IMR-90 (cell line): ENCODE results near the gene KRT4. TPM values are rescaled to one million over a fixed set of nuclear protein-coding genes. Genes with fewer than 3 reads are reported as not detected.

Experiments used
- ATAC-seq: fragments of 200-7000 bp; cut with Tn5 transposase; 2 replicates; pipeline ENCODE4 v1.9.1; 2020; ENCODE audit warnings: low read depth, mild to moderate bottlenecking, moderate library complexity
- BruUV-seq: library from RNA; stranded (reverse); fragments of 400-500 nt; replicated peaks from 2 replicates; lab custom pipeline; 2021; lab: Mats Ljungman, UMichigan
- CTCF ChIA-PET: fragments of 300-600 bp; formaldehyde crosslinking; extraction: SDS; loops from one replicate; lab custom pipeline; 2021; ENCODE audit warnings: antibody characterized with exemption; lab: Yijun Ruan, JAX
- POLR2A ChIA-PET: fragments of 300-600 bp; sonication (Branson Sonifier 250); formaldehyde crosslinking; loops from one replicate; lab custom pipeline; 2022; ENCODE audit warnings: antibody characterized with exemption; ENCODE audit not compliant: unreplicated experiment; lab: Charles Lee
- DNase-seq: peaks from one replicate; pipeline ENCODE4 v3.0.0; 2013
- H2AFZ ChIP-seq: replicated peaks from 2 replicates; pipeline ENCODE3; 2013; ENCODE audit warnings: low read length, mild to moderate bottlenecking; ENCODE audit not compliant: poor library complexity
- H2AK5ac ChIP-seq: 2 replicates; pipeline ENCODE4 v1.6.1; 2013; ENCODE audit warnings: low read depth, low read length, inconsistent platforms
- H2AK9ac ChIP-seq: replicated peaks from 2 replicates; pipeline ENCODE3; 2013; ENCODE audit warnings: mild to moderate bottlenecking, low read depth, low read length, moderate library complexity; ENCODE audit not compliant: poor library complexity
- H2BK120ac ChIP-seq: 2 replicates; pipeline ENCODE4 v1.6.1; 2013; ENCODE audit warnings: low read depth, low read length, inconsistent platforms
- H2BK15ac ChIP-seq: 3 replicates; pipeline ENCODE4 v1.6.1; 2013; ENCODE audit warnings: low read depth, low read length, inconsistent platforms
- H2BK20ac ChIP-seq: 2 replicates; pipeline ENCODE4 v1.6.1; 2013; ENCODE audit warnings: low read depth, mild to moderate bottlenecking, inconsistent platforms, low read length, moderate library complexity
- H2BK5ac ChIP-seq: 2 replicates; pipeline ENCODE4 v1.6.1; 2013; ENCODE audit warnings: mild to moderate bottlenecking, low read depth, low read length, inconsistent platforms; ENCODE audit not compliant: poor library complexity, severe bottlenecking
- H3K14ac ChIP-seq: replicated peaks from 2 replicates; pipeline ENCODE4 v1.6.1; 2013; ENCODE audit warnings: low read depth, low read length, inconsistent platforms
- H3K18ac ChIP-seq: 2 replicates; pipeline ENCODE4 v1.6.1; 2013; ENCODE audit warnings: low read depth, low read length, control low read depth
- H3K23ac ChIP-seq: 2 replicates; pipeline ENCODE4 v1.6.1; 2013; ENCODE audit warnings: low read depth, low read length, inconsistent platforms
- H3K27ac ChIP-seq: 2 replicates; pipeline ENCODE4 v1.5.1; 2013; ENCODE audit warnings: mild to moderate bottlenecking, control low read depth, low read length; ENCODE audit not compliant: insufficient read depth
- H3K27me3 ChIP-seq: 2 replicates; pipeline ENCODE4 v1.6.1; 2013; ENCODE audit warnings: low read length; ENCODE audit not compliant: control insufficient read depth, insufficient read depth
- H3K36me3 ChIP-seq: 2 replicates; pipeline ENCODE4 v1.6.1; 2013; ENCODE audit warnings: low read length, mixed read lengths; ENCODE audit not compliant: control insufficient read depth, insufficient read depth
- H3K4ac ChIP-seq: 2 replicates; pipeline ENCODE4 v1.6.1; 2013; ENCODE audit warnings: low read depth, low read length, inconsistent platforms
- H3K4me1 ChIP-seq: 2 replicates; pipeline ENCODE4 v1.6.1; 2013; ENCODE audit warnings: low read length, mixed read lengths; ENCODE audit not compliant: control insufficient read depth, insufficient read depth
- H3K4me2 ChIP-seq: 2 replicates; pipeline ENCODE4 v1.6.1; 2013; ENCODE audit warnings: low read depth, mild to moderate bottlenecking, control low read depth, low read length, moderate library complexity
- H3K4me3 ChIP-seq: 2 replicates; pipeline ENCODE4 v1.5.1; 2013; ENCODE audit warnings: low read depth, mild to moderate bottlenecking, control low read depth, low read length, moderate library complexity; ENCODE audit not compliant: insufficient read depth
- H3K56ac ChIP-seq: 2 replicates; pipeline ENCODE4 v1.6.1; 2013; ENCODE audit warnings: low read length, inconsistent platforms; ENCODE audit not compliant: insufficient read depth; ENCODE audit errors: extremely low read depth
- H3K79me1 ChIP-seq, 2 experiments: 2 replicates each; pipeline ENCODE4 v1.6.1; 2013; ENCODE audit warnings: low read length in 2 of 2, inconsistent platforms in 1 of 2, low read depth in 1 of 2
- H3K9ac ChIP-seq: 2 replicates; pipeline ENCODE4 v1.6.1; 2013; ENCODE audit warnings: low read depth, low read length, control low read depth
- H3K9me1 ChIP-seq: 2 replicates; pipeline ENCODE4 v1.6.1; 2013; ENCODE audit warnings: low read length, inconsistent platforms; ENCODE audit not compliant: insufficient read depth
- H3K9me3 ChIP-seq: 2 replicates; pipeline ENCODE4 v1.6.1; 2013; ENCODE audit warnings: low read length; ENCODE audit not compliant: control insufficient read depth, insufficient read depth
- H4K20me1 ChIP-seq: 2 replicates; pipeline ENCODE4 v1.6.1; 2013; ENCODE audit warnings: low read length, inconsistent platforms; ENCODE audit not compliant: insufficient read depth
- H4K5ac ChIP-seq: 2 replicates; pipeline ENCODE4 v1.6.1; 2013; ENCODE audit warnings: mild to moderate bottlenecking, low read depth, low read length, control low read depth
- H4K8ac ChIP-seq, 2 experiments: 2 replicates each; pipeline ENCODE4 v1.6.1; 2013; ENCODE audit warnings: low read depth in 2 of 2, low read length in 2 of 2, control low read depth in 1 of 2, inconsistent platforms in 1 of 2
- H4K91ac ChIP-seq: 2 replicates; pipeline ENCODE4 v1.6.1; 2013; ENCODE audit warnings: low read depth, low read length, inconsistent platforms; ENCODE audit not compliant: insufficient read depth
- BHLHE40 ChIP-seq: fragments of 150-350 bp; IDR thresholded peaks from 2 replicates; pipeline ENCODE4 v1.6.1; 2016; ENCODE audit warnings: mild to moderate bottlenecking, low read depth, low read length
- CHD1 ChIP-seq: IDR thresholded peaks from 2 replicates; pipeline ENCODE4 v1.6.1; 2012; ENCODE audit warnings: low read depth, low read length, improper control_type of control experiment
- CTCF ChIP-seq: conservative IDR thresholded peaks from 2 replicates; pipeline ENCODE4 v1.5.1; 2012; ENCODE audit warnings: mild to moderate bottlenecking, low read depth, low read length, improper control_type of control experiment
- FOS ChIP-seq: fragments of 150-350 bp; IDR thresholded peaks from 2 replicates; pipeline ENCODE4 v1.6.1; 2016; ENCODE audit warnings: low read depth, low read length
- MAFK ChIP-seq: IDR thresholded peaks from 2 replicates; pipeline ENCODE4 v1.6.1; 2012; ENCODE audit warnings: low read depth, low read length, improper control_type of control experiment
- MAZ ChIP-seq: IDR thresholded peaks from 2 replicates; pipeline ENCODE4 v1.6.1; 2012; ENCODE audit warnings: low read depth, mild to moderate bottlenecking, low read length, improper control_type of control experiment, moderate library complexity, borderline replicate concordance
- MXI1 ChIP-seq: IDR thresholded peaks from 2 replicates; pipeline ENCODE4 v1.6.1; 2012; ENCODE audit warnings: low read depth, mild to moderate bottlenecking, low read length, moderate library complexity, borderline replicate concordance
- NFE2L2 ChIP-seq: fragments of 150-350 bp; IDR thresholded peaks from 2 replicates; pipeline ENCODE4 v1.6.1; 2016; ENCODE audit warnings: low read depth, mild to moderate bottlenecking, low read length
- POLR2A ChIP-seq: IDR thresholded peaks from 2 replicates; pipeline ENCODE4 v1.6.1; 2012; ENCODE audit warnings: mild to moderate bottlenecking, low read depth, low read length
- RAD21 ChIP-seq: IDR thresholded peaks from 2 replicates; pipeline ENCODE4 v1.6.1; 2012; ENCODE audit warnings: low read length, improper control_type of control experiment
- RCOR1 ChIP-seq: IDR thresholded peaks from 2 replicates; pipeline ENCODE4 v1.6.1; 2012; ENCODE audit warnings: mild to moderate bottlenecking, low read length, improper control_type of control experiment; ENCODE audit not compliant: insufficient replicate concordance
- RFX5 ChIP-seq: IDR thresholded peaks from 2 replicates; pipeline ENCODE4 v1.8.0; 2012; ENCODE audit warnings: low read depth, mild to moderate bottlenecking, low read length, moderate library complexity
- SMC3 ChIP-seq: fragments of 150-350 bp; IDR thresholded peaks from 2 replicates; pipeline ENCODE4 v1.6.1; 2016; ENCODE audit warnings: low read depth, mild to moderate bottlenecking, antibody characterized with exemption, low read length, moderate library complexity
- USF2 ChIP-seq: fragments of 150-350 bp; IDR thresholded peaks from 2 replicates; pipeline ENCODE4 v1.6.1; 2017; ENCODE audit warnings: mild to moderate bottlenecking, antibody characterized with exemption, low read length, low read depth
- WGBS, 2 experiments: methylation state at CpG; one replicate each; pipeline versions ENCODE4 v1.1.5 to v1.1.7; 2013; ENCODE audit warnings: missing lambda C conversion rate in 2 of 2; ENCODE audit not compliant: insufficient read length in 1 of 2; ENCODE audit errors: extremely low coverage in 2 of 2; 5-methylcytosine and 5-hydroxymethylcytosine counted together
- dilution Hi-C: fragments of 300-500 bp; cut with HindIII; formaldehyde crosslinking; loops from one replicate; pipeline ENCODE4 v1.14.3; 2018; ENCODE audit warnings: low sequenced_read_pairs; ENCODE audit not compliant: unreplicated experiment
- in situ Hi-C: fragments of 300-500 bp; cut with MboI; formaldehyde crosslinking; loops from 3 replicates; pipeline ENCODE4 v1.14.3; 2019; ENCODE audit warnings: low sequenced_read_pairs, inconsistent platforms, mixed read lengths
- intact Hi-C: fragments of 100-400 bp; cut with micrococcal nuclease; formaldehyde crosslinking; loops from 2 replicates; pipeline ENCODE4 v1.10.0; 2022
- polyA plus RNA-seq, 3 experiments: library from polyadenylated mRNA; depleted of rRNA; stranded (reverse); fragments of >200 nt; gene quantifications; 2 replicates each; pipeline ENCODE4 v1.2.3, GENCODE V29; 2012; ENCODE audit warnings: low replicate concordance in 1 of 3
- total RNA-seq: library from RNA; depleted of rRNA; stranded (reverse); fragments of >200 nt; gene quantifications from 2 replicates; pipeline ENCODE4 v1.2.3, GENCODE V29; 2012
- TF ChIP-seq, protein P1 (sequence below): fragments of 150-350 bp; IDR thresholded peaks from 2 replicates; pipeline ENCODE4 v1.6.1; 2016; ENCODE audit warnings: low read depth, mild to moderate bottlenecking, low read length, moderate library complexity, borderline replicate concordance

KRT4 gene
- total and polyA plus RNA-seq, 2 of the 4 experiments (the other 2 are of a cell fraction): under 0.01 to 0.07 TPM

DNA sequence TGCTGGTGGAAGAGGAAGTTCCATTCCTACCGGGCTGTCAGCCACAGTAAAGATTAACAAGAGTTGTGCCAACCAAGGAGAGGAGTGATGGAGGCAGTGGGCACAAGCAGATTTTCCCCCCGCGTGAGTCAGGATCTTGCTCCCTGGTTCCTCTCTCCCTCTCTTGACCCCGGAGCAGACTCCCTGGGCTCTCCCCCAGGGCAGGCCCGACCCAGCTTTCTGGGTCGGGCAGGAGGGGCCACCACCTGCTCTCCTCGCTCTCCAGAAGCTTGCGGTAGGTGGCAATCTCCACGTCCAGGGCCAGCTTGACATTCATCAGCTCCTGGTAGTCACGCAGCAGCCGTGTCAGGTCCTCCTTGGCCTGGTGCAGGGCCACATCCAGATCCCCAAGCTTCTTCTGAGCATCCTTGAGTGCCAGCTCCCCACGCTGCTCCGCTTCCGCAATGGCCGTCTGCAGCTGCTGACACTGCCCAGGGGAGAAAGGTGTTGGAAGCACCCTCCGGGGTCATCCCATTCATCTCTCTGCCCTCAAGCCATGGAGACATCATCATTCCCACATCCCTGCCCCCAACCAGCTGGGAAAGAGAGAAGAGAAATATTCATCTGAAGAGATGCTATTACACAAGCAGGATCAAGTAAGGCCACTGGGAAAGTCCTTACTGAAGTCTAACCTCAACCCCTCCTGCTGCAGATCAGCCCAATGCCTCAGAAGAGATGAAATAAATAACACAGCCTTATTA, 9.0 kb upstream of the KRT4 start:
- Histone ChIP-seq H2BK20ac (0 out of 2 replicates have a peak overlapping the region, but pooled peaks have one; percentile 1), H3K79me1 (no peaks in the 10 kb centered on the region), H3K18ac (no peak overlapping the region), H3K4me2 (no peak overlapping the region), H3K23ac (no peak overlapping the region), H3K4me3 (no peak overlapping the region), H3K9ac (no peak overlapping the region), H2AK5ac (no peak overlapping the region), H4K91ac (no peak overlapping the region), H2AFZ (no peak overlapping the region), H3K56ac (no peak overlapping the region), H4K20me1 (no peaks in the 10 kb centered on the region; the same call in 1 of the 2 replicates), H3K9me1 (no peaks in the 10 kb centered on the region; the same call in 1 of the 2 replicates), H2BK120ac (no peak overlapping the region; the same call in 1 of the 2 replicates), H2BK5ac (no peak overlapping the region), H3K9me3 (no peaks in the 10 kb centered on the region), H2AK9ac (no peak overlapping the region), H2BK15ac (no peak overlapping the region), H3K14ac (no peak overlapping the region), H4K8ac (no peak overlapping the region), H3K27me3 (peaks cover 34% of the 10 kb centered on the region), H3K4me1 (0 out of 2 replicates have a peak, but pooled peaks cover 2% of the 10 kb centered on the region), H3K4ac (no peak overlapping the region), H4K5ac (no peak overlapping the region), H3K27ac (no peak overlapping the region), H3K36me3 (no peaks in the 10 kb centered on the region)
- POLR2A ChIA-PET: no interaction called here
- no TSS peak for BruUV-seq
- in situ Hi-C loops: no loop called here
- DNase-seq (no peak), ATAC-seq (no peak)
- dilution Hi-C loops: no loop called here
- CTCF ChIA-PET: interaction anchor here (0.6 kb wide), 1 partner anchor 44 kb away, joined by 5 read pairs; no protein-coding TSS in a partner anchor
- intact Hi-C loops: no loop called here
- 67% methylated on average over 8 of the region's 16 CpGs; no CpG with 5 or more reads in 1 of the 2 experiments for WGBS, 2 experiments
- TF ChIP-seq RCOR1: no peak
- TF ChIP-seq MAZ: no peak
- TF ChIP-seq MAFK: no peak
- no peak for TF ChIP-seq CHD1
- TF ChIP-seq MXI1: no peak
- TF ChIP-seq, protein P1, sequence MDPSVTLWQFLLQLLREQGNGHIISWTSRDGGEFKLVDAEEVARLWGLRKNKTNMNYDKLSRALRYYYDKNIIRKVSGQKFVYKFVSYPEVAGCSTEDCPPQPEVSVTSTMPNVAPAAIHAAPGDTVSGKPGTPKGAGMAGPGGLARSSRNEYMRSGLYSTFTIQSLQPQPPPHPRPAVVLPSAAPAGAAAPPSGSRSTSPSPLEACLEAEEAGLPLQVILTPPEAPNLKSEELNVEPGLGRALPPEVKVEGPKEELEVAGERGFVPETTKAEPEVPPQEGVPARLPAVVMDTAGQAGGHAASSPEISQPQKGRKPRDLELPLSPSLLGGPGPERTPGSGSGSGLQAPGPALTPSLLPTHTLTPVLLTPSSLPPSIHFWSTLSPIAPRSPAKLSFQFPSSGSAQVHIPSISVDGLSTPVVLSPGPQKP: no peak
- TF ChIP-seq RFX5: no peak
- no peak for TF ChIP-seq FOS
- no peak for TF ChIP-seq POLR2A
- TF ChIP-seq RAD21: no peak
- no peak for TF ChIP-seq BHLHE40
- TF ChIP-seq CTCF: no peak
- no peak for TF ChIP-seq USF2
- TF ChIP-seq SMC3: no peak
- TF ChIP-seq NFE2L2: no peak
